ENCODE measurements around the gene RAI1.

- TF ChIP-seq POLR2AphosphoS5 (IDR thresholded peaks at IDR 0.05; ENCODE audit: low read depth, low read length) (no peak), REST (IDR thresholded peaks at IDR 0.05; ENCODE audit: insufficient read depth in 1 of 2, low read depth in 2 of 2, low read length in 2 of 2) (no peak), TAF1 (IDR thresholded peaks at IDR 0.05; ENCODE audit: borderline replicate concordance, insufficient read depth, low read length) (no peak), SIN3A (IDR thresholded peaks at IDR 0.05; ENCODE audit: borderline replicate concordance, insufficient read depth, low read length) (no peak)
These were observed 21.3 kb downstream of the RAI1 start for GRCh38 chr17:17702449-17703139.

Data from PFSK-1 (cell line).